Measurements from ENCODE around the gene WFDC10A. TPM values are rescaled to one million over a fixed set of nuclear protein-coding genes. Genes with fewer than 3 reads are reported as not detected.
"Not testable (repeated sequence)": the region's sequence is repeated elsewhere in the genome, so short reads cannot be mapped to it uniquely, and the experiment has no call there.

WFDC10A gene
- total RNA-seq, 1 donor from 2014 or later: not detected

- no peak for DNase-seq (ENCODE audit: low read depth, low spot score)
These were observed 18.0 kb downstream of the WFDC10A start for GRCh38 chr20:45647441-45648050.

- DNase-seq (ENCODE audit: low read depth, low spot score): no peak
These were observed 19.8 kb downstream of the WFDC10A start for GRCh38 chr20:45649312-45649863.

- DNase-seq (ENCODE audit: low read depth, low spot score): not testable (repeated sequence)
These were observed 22.2 kb downstream of the WFDC10A start for GRCh38 chr20:45651726-45652125.

- DNase-seq (ENCODE audit: low read depth, low spot score): not testable (repeated sequence)
These were observed 27.5 kb downstream of the WFDC10A start for GRCh38 chr20:45657038-45657437.

GRCh38 chr20:45670139-45670538 lies 40.6 kb downstream of the WFDC10A start, which contains the start of gene WFDC11:
TSS of gene WFDC11 (minus strand) at chr20:45670239. CDS start at chr20:45650600, 19,639 bp downstream.
- no peak for DNase-seq (ENCODE audit: low read depth, low spot score)

- no peak for DNase-seq (ENCODE audit: low read depth, low spot score)
These were observed 43.2 kb downstream of the WFDC10A start for GRCh38 chr20:45672765-45673164.

- no peak for DNase-seq (ENCODE audit: low read depth, low spot score)
These were observed 50.1 kb downstream of the WFDC10A start for GRCh38 chr20:45679650-45680049.

Other genes with a start within 250 kb of the WFDC10A start
- gene DBNDD2, start 221.4 kb upstream of the WFDC10A start, total RNA-seq: 12.6 and 17.3 TPM in 2 replicates
- 22.1 and 22.8 TPM in 2 replicates for gene PIGT, start 213.6 kb upstream of the WFDC10A start, total RNA-seq
- not detected in 2 replicates for gene WFDC2, start 160.0 kb upstream of the WFDC10A start, total RNA-seq
- gene SPINT3, start 114.1 kb upstream of the WFDC10A start, total RNA-seq: not detected in 2 replicates
- gene WFDC6, start 90.3 kb upstream of the WFDC10A start, total RNA-seq: not detected in 2 replicates
- not detected in 2 replicates for gene EPPIN, start 82.3 kb upstream of the WFDC10A start, total RNA-seq
- gene WFDC8, start 50.5 kb upstream of the WFDC10A start, total RNA-seq: not detected in 2 replicates
- gene WFDC9, start 1.5 kb downstream of the WFDC10A start, total RNA-seq: not detected in 2 replicates
- gene WFDC11, start 40.5 kb downstream of the WFDC10A start, total RNA-seq: not detected in 2 replicates
- gene WFDC13, start 72.3 kb downstream of the WFDC10A start, total RNA-seq: not detected in 2 replicates
- not detected in 2 replicates for gene WFDC10B, start 75.3 kb downstream of the WFDC10A start, total RNA-seq
- gene SPINT4, start 92.6 kb downstream of the WFDC10A start, total RNA-seq: not detected in 2 replicates
- not detected in 2 replicates for gene WFDC3, start 162.1 kb downstream of the WFDC10A start, total RNA-seq
- 18.2 and 26.1 TPM in 2 replicates for gene DNTTIP1, start 162.2 kb downstream of the WFDC10A start, total RNA-seq
- 24.6 and 51.4 TPM in 2 replicates for gene UBE2C, start 182.9 kb downstream of the WFDC10A start, total RNA-seq
- gene TNNC2, start 197.6 kb downstream of the WFDC10A start, total RNA-seq: not detected in 2 replicates
- gene SNX21, start 204.1 kb downstream of the WFDC10A start, total RNA-seq: 20.8 and 22.7 TPM in 2 replicates
- gene ACOT8, start 227.7 kb downstream of the WFDC10A start, total RNA-seq: 23.7 and 31.7 TPM in 2 replicates
- gene ZSWIM3, start 227.9 kb downstream of the WFDC10A start, total RNA-seq: 5.4 and 8.2 TPM in 2 replicates

Data from pulmonary artery endothelial cell (primary cell).